GM12878 (cell line): ENCODE data around the gene RPL18.

Experiments used
- EP300 ChIP-seq, 2 experiments: fragments of 150-350 bp in 1 of 2; IDR thresholded peaks; 2 replicates each; pipeline ENCODE4 v1.6.1; 2011 to 2012; ENCODE audit warnings: low read depth in 2 of 2, low read length in 2 of 2, borderline replicate concordance in 1 of 2, improper control_type of control experiment in 1 of 2, inconsistent platforms in 1 of 2; ENCODE audit not compliant: control insufficient read depth in 1 of 2
- MXI1 ChIP-seq: fragments of 150-350 bp; IDR thresholded peaks from 2 replicates; pipeline ENCODE4 v1.6.1; 2011; ENCODE audit warnings: low read depth, mild to moderate bottlenecking, inconsistent platforms, low read length, improper control_type of control experiment
- POLR2AphosphoS2 ChIP-seq: IDR thresholded peaks from 2 replicates; pipeline ENCODE4 v1.6.1; 2011; ENCODE audit warnings: low read depth, mild to moderate bottlenecking, low read length, improper control_type of control experiment, moderate library complexity
- RB1 ChIP-seq: fragments of 450-650 bp; formaldehyde crosslinking; IDR thresholded peaks from 2 replicates; pipeline ENCODE4 v1.6.1; 2017; ENCODE audit warnings: mild to moderate bottlenecking, borderline replicate concordance
- ZNF24 ChIP-seq: fragments of 450-650 bp; IDR thresholded peaks from 2 replicates; pipeline ENCODE4 v1.6.1; 2017; ENCODE audit warnings: antibody characterized with exemption, mild to moderate bottlenecking
- TF ChIP-seq, protein P1 (sequence below): IDR thresholded peaks from 2 replicates; pipeline ENCODE4 v1.6.1; 2011; ENCODE audit warnings: low read depth, low read length, improper control_type of control experiment, borderline replicate concordance
- TF ChIP-seq, protein P2 (sequence below), 3 experiments: IDR thresholded peaks in 2 of 3; conservative IDR thresholded peaks in 1 of 3; 2 replicates each; pipeline ENCODE4 v1.5.1; 2011; ENCODE audit warnings: low read depth in 3 of 3, low read length in 3 of 3, mild to moderate bottlenecking in 3 of 3, control low read depth in 2 of 3, moderate library complexity in 2 of 3, inconsistent platforms in 1 of 3, mixed read lengths in 1 of 3; ENCODE audit not compliant: control insufficient read depth in 2 of 3, insufficient read depth in 1 of 3; ENCODE audit errors: extremely low read depth in 1 of 3

DNA sequence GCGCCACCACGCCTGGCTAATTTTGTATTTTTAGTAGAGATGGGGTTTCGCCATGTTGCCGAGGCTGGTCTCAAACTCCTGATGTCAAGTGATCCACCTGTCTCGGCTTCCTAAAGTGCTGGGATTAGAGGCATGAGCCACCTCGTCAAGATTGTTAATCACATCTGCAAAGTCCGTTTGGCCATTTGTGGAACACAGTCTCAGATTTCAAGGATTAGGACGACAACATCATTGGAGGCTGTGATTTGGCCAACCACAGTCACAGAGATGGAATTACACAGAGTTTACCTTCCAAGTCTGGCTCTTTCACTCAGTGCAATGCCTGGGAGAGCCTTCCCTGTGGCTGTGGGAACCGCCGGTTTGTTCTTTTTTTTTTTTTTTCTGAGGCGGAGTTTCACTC is 49.2 kb downstream of the RPL18 start:
- TF ChIP-seq RB1: no peak
- TF ChIP-seq EP300 (IDR thresholded peaks at IDR 0.05; ENCODE audit: borderline replicate concordance in 1 of 2, control insufficient read depth in 1 of 2, low read depth in 2 of 2, low read length in 2 of 2): no peak
- TF ChIP-seq ZNF24: no peak
- no peak for TF ChIP-seq MXI1
- TF ChIP-seq, protein P1, sequence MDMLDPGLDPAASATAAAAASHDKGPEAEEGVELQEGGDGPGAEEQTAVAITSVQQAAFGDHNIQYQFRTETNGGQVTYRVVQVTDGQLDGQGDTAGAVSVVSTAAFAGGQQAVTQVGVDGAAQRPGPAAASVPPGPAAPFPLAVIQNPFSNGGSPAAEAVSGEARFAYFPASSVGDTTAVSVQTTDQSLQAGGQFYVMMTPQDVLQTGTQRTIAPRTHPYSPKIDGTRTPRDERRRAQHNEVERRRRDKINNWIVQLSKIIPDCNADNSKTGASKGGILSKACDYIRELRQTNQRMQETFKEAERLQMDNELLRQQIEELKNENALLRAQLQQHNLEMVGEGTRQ: no peak
- TF ChIP-seq, protein P2, sequence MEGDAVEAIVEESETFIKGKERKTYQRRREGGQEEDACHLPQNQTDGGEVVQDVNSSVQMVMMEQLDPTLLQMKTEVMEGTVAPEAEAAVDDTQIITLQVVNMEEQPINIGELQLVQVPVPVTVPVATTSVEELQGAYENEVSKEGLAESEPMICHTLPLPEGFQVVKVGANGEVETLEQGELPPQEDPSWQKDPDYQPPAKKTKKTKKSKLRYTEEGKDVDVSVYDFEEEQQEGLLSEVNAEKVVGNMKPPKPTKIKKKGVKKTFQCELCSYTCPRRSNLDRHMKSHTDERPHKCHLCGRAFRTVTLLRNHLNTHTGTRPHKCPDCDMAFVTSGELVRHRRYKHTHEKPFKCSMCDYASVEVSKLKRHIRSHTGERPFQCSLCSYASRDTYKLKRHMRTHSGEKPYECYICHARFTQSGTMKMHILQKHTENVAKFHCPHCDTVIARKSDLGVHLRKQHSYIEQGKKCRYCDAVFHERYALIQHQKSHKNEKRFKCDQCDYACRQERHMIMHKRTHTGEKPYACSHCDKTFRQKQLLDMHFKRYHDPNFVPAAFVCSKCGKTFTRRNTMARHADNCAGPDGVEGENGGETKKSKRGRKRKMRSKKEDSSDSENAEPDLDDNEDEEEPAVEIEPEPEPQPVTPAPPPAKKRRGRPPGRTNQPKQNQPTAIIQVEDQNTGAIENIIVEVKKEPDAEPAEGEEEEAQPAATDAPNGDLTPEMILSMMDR (IDR thresholded peaks at IDR 0.05 in 2 of 3, conservative IDR thresholded peaks at IDR 0.05 in 1 of 3; ENCODE audit: control insufficient read depth in 2 of 3, extremely low read depth in 1 of 3, insufficient read depth in 1 of 3, low read depth in 3 of 3, low read length in 3 of 3): no peak
- no peak for TF ChIP-seq POLR2AphosphoS2
